ENCODE results near the gene CEP78. TPM values are rescaled to one million over a fixed set of nuclear protein-coding genes. Genes with fewer than 3 reads are reported as not detected.

Gene CEP78
- polyA plus RNA-seq, 2 donors = 5.2 to 5.3 TPM

DNA sequence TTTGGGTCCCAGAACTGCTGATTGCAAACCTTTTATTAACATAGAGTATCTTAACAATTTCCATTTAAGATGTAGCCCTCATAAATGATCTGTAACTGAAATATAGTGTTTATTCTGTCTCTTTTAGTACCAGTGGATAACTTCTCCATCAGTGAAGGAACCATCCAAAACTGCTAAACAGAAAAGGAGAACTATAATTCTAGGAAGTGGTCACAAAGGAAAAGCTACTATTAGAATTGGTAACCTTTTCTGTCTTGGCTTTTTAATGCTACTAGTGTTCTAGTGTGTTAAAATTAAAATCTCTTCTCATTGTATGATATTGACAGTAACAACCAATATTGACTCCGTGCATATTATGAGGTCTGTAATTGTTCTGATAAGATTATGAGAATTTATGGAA, 12.8 kb downstream of the CEP78 start:
- H3K27me3 ChIP-seq (ENCODE audit: control insufficient read depth in 1 of 2, insufficient read depth in 2 of 2, low read length in 2 of 2) = no peaks in the 10 kb centered on the region
- H3K27ac ChIP-seq (ENCODE audit: low read depth in 2 of 2, low read length in 1 of 2) = no peak overlapping the region
- H3K9me3 ChIP-seq (ENCODE audit: control insufficient read depth in 2 of 2, insufficient read depth in 1 of 2, low read depth in 1 of 2, low read length in 1 of 2) = no peaks in the 10 kb centered on the region
- no peaks in the 10 kb centered on the region for H3K36me3 ChIP-seq (ENCODE audit: control insufficient read depth in 2 of 2, insufficient read depth in 2 of 2, low read length in 1 of 2)
- no peak overlapping the region for H3K4me3 ChIP-seq (ENCODE audit: low read depth in 1 of 2, low read length in 2 of 2)
- 80 to 97% methylated on average over 1 of the region's 1 CpG for WGBS, 2 donors
- H3K4me1 ChIP-seq (ENCODE audit: control insufficient read depth in 2 of 2, insufficient read depth in 2 of 2, low read length in 1 of 2) = no peaks in the 10 kb centered on the region

DNA sequence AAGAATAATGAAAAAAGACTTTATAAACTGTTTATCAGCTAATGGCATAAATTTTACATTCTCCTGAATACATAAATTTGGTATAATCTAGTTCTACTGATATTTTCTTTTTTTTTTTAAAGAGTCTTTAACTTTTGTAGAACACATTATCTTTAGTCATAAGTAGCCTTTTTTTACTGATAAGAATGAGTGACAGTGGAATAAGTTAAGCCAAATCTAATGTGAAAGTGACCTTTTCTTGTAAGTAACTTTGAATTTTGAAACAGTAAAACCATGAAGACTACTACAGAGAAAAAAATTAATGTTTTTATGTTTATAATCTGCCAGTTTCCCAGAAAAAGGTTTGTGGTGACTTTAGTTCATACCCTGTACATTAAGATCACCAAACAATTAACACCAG, 13.7 kb downstream of the CEP78 start:
- no peaks in the 10 kb centered on the region for H3K9me3 ChIP-seq (ENCODE audit: control insufficient read depth in 2 of 2, insufficient read depth in 1 of 2, low read depth in 1 of 2, low read length in 1 of 2)
- no peak overlapping the region for H3K27ac ChIP-seq (ENCODE audit: low read depth in 2 of 2, low read length in 1 of 2)
- H3K27me3 ChIP-seq (ENCODE audit: control insufficient read depth in 1 of 2, insufficient read depth in 2 of 2, low read length in 2 of 2) = no peaks in the 10 kb centered on the region
- no peaks in the 10 kb centered on the region for H3K4me1 ChIP-seq (ENCODE audit: control insufficient read depth in 2 of 2, insufficient read depth in 2 of 2, low read length in 1 of 2)
- no peaks in the 10 kb centered on the region for H3K36me3 ChIP-seq (ENCODE audit: control insufficient read depth in 2 of 2, insufficient read depth in 2 of 2, low read length in 1 of 2)
- no peak overlapping the region for H3K4me3 ChIP-seq (ENCODE audit: low read depth in 1 of 2, low read length in 2 of 2)

DNA sequence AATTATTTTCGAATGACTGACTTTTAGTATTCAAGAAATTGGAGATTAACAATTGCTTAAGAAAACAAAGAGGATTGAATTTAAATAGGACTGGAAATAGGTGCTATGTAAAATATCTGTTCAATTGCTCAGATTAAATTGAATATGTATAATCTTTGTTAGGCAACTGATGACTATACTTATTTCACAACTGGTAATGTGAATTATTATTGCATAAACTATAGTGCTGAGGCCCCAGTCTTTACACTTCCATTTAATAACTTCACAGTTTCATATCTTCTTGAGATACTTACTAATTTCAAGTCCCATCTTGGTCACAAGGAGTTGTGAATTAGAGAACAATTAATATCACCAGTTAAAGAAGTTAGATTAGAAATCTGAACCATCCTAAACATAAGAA, 16.7 kb downstream of the CEP78 start:
- H3K4me3 ChIP-seq (ENCODE audit: low read depth in 1 of 2, low read length in 2 of 2) = no peak overlapping the region
- 93 to 98% methylated on average over 1 of the region's 1 CpG for WGBS, 2 donors
- H3K4me1 ChIP-seq (ENCODE audit: control insufficient read depth in 2 of 2, insufficient read depth in 2 of 2, low read length in 1 of 2) = no peaks in the 10 kb centered on the region
- H3K9me3 ChIP-seq (ENCODE audit: control insufficient read depth in 2 of 2, insufficient read depth in 1 of 2, low read depth in 1 of 2, low read length in 1 of 2) = no peaks in the 10 kb centered on the region
- no peak overlapping the region for H3K27ac ChIP-seq (ENCODE audit: low read depth in 2 of 2, low read length in 1 of 2)
- H3K36me3 ChIP-seq (ENCODE audit: control insufficient read depth in 2 of 2, insufficient read depth in 2 of 2, low read length in 1 of 2) = no peaks in the 10 kb centered on the region
- H3K27me3 ChIP-seq (ENCODE audit: control insufficient read depth in 1 of 2, insufficient read depth in 2 of 2, low read length in 2 of 2) = no peaks in the 10 kb centered on the region

DNA sequence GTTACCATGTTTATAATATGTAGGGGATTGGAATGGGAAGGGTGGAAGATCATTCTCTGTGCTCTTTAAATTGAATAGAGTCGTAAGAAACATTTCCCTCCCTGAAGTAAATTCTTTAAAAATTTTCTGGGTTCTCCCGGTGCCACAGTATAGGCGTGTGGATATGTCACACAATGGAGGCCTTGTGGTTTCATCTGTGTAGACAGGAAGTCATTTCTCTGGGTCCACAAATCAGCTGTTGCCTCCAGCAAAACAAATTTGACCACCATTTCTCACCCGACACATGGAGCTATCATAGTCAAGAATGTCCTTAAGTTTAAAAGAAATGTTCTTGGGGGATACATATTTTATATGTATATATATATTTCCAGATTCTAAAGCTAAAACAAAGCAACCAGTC, 17.4 kb downstream of the CEP78 start:
- no peaks in the 10 kb centered on the region for H3K4me1 ChIP-seq (ENCODE audit: control insufficient read depth in 2 of 2, insufficient read depth in 2 of 2, low read length in 1 of 2)
- no peak overlapping the region for H3K4me3 ChIP-seq (ENCODE audit: low read depth in 1 of 2, low read length in 2 of 2)
- H3K27ac ChIP-seq (ENCODE audit: low read depth in 2 of 2, low read length in 1 of 2) = no peak overlapping the region
- no peaks in the 10 kb centered on the region for H3K27me3 ChIP-seq (ENCODE audit: control insufficient read depth in 1 of 2, insufficient read depth in 2 of 2, low read length in 2 of 2)
- no peaks in the 10 kb centered on the region for H3K9me3 ChIP-seq (ENCODE audit: control insufficient read depth in 2 of 2, insufficient read depth in 1 of 2, low read depth in 1 of 2, low read length in 1 of 2)
- no peaks in the 10 kb centered on the region for H3K36me3 ChIP-seq (ENCODE audit: control insufficient read depth in 2 of 2, insufficient read depth in 2 of 2, low read length in 1 of 2)
- 81 to 86% methylated on average over 4 of the region's 4 CpGs for WGBS, 2 donors

DNA sequence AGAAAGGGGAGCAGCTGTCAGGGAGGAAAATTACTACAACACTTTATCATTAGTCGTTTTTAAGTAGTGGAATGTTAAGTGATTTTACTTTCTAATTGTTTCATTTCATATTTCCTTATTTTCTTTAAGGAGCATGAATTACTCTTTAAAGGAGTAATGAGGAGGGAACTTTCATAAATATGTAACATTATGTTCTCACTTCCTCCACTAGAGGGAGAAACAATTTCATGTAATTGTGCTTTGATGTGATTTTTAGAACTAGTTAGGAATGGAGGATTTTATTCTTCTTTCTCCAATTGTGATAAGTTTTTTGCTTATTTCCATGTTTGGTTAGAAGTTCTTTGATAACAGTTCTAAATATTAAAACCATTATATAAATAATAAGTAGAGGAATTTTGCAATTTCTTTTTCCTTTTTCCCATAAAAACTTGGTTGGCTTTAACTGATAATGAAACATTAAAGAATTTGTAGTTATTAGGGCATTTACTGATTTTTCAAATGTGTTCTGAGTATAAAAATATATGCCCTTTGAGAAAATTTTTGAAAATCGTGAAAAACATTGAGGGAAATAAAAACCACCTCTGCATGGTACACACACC, 25.6 kb downstream of the CEP78 start:
- Histone ChIP-seq H3K9me3 (ENCODE audit: control insufficient read depth in 2 of 2, insufficient read depth in 1 of 2, low read depth in 1 of 2, low read length in 1 of 2) (no peaks in the 10 kb centered on the region), H3K4me1 (ENCODE audit: control insufficient read depth in 2 of 2, insufficient read depth in 2 of 2, low read length in 1 of 2) (no peaks in the 10 kb centered on the region), H3K27ac (ENCODE audit: low read depth in 2 of 2, low read length in 1 of 2) (no peak overlapping the region), H3K27me3 (ENCODE audit: control insufficient read depth in 1 of 2, insufficient read depth in 2 of 2, low read length in 2 of 2) (no peaks in the 10 kb centered on the region), H3K36me3 (ENCODE audit: control insufficient read depth in 2 of 2, insufficient read depth in 2 of 2, low read length in 1 of 2) (peaks cover 0 to 2% of the 10 kb centered on the region in 2 donors), H3K4me3 (ENCODE audit: low read depth in 1 of 2, low read length in 2 of 2) (no peak overlapping the region)
- WGBS, 2 donors = 43 to 46% methylated on average over 2 of the region's 2 CpGs

DNA sequence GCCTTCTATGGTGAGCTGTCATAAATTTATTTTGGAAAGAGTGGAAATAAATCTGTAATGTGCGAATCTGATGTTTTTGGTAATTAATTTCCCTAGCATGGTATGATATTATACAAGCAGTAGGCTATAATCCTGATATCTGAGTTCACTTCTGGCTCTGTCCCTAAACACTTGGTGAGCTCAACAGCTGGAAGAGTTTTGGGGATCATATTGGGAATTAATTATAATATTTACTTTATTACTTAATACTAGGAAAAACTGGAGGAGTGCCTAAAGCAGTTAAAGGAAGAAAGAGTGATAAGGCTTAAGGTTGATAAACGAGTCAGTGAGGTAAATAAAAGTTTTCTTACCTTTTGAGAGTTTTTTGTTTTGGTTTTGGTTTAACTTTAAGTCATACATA, 26.8 kb downstream of the CEP78 start:
- H3K27me3 ChIP-seq (ENCODE audit: control insufficient read depth in 1 of 2, insufficient read depth in 2 of 2, low read length in 2 of 2) = no peaks in the 10 kb centered on the region
- H3K36me3 ChIP-seq (ENCODE audit: control insufficient read depth in 2 of 2, insufficient read depth in 2 of 2, low read length in 1 of 2) = peaks cover 0 to 3% of the 10 kb centered on the region in 2 donors
- no peak overlapping the region for H3K4me3 ChIP-seq (ENCODE audit: low read depth in 1 of 2, low read length in 2 of 2)
- 67 to 69% methylated on average over 2 of the region's 2 CpGs for WGBS, 2 donors
- no peaks in the 10 kb centered on the region for H3K9me3 ChIP-seq (ENCODE audit: control insufficient read depth in 2 of 2, insufficient read depth in 1 of 2, low read depth in 1 of 2, low read length in 1 of 2)
- H3K4me1 ChIP-seq (ENCODE audit: control insufficient read depth in 2 of 2, insufficient read depth in 2 of 2, low read length in 1 of 2) = no peaks in the 10 kb centered on the region
- no peak overlapping the region for H3K27ac ChIP-seq (ENCODE audit: low read depth in 2 of 2, low read length in 1 of 2)

DNA sequence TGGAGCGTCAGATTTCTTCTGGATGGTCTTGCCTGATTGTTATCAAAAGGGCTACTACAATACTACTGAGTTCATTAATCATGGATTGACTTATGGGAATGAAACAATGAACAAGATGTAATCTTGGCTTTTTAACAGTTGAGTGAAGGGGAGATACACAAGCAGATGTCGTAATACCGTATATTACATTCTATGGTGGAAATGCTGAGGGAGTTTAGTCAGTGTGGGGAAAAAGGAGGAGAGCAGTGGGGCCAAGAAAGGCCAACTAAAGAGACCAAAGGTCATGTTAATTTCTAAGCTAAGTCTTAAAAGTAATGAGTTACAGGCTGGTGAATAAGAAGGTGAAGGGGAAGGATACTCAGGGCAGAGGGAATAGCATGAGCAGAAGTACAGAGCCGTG, 32.0 kb downstream of the CEP78 start:
- H3K9me3 ChIP-seq (ENCODE audit: control insufficient read depth in 2 of 2, insufficient read depth in 1 of 2, low read depth in 1 of 2, low read length in 1 of 2) = no peaks in the 10 kb centered on the region
- H3K4me1 ChIP-seq (ENCODE audit: control insufficient read depth in 2 of 2, insufficient read depth in 2 of 2, low read length in 1 of 2) = no peaks in the 10 kb centered on the region
- peaks cover 0 to 4% of the 10 kb centered on the region in 2 donors for H3K36me3 ChIP-seq (ENCODE audit: control insufficient read depth in 2 of 2, insufficient read depth in 2 of 2, low read length in 1 of 2)
- no peaks in the 10 kb centered on the region for H3K27me3 ChIP-seq (ENCODE audit: control insufficient read depth in 1 of 2, insufficient read depth in 2 of 2, low read length in 2 of 2)
- H3K4me3 ChIP-seq (ENCODE audit: low read depth in 1 of 2, low read length in 2 of 2) = no peak overlapping the region
- WGBS, 2 donors = 94 to 98% methylated on average over 4 of the region's 4 CpGs
- H3K27ac ChIP-seq (ENCODE audit: low read depth in 2 of 2, low read length in 1 of 2) = no peak overlapping the region

DNA sequence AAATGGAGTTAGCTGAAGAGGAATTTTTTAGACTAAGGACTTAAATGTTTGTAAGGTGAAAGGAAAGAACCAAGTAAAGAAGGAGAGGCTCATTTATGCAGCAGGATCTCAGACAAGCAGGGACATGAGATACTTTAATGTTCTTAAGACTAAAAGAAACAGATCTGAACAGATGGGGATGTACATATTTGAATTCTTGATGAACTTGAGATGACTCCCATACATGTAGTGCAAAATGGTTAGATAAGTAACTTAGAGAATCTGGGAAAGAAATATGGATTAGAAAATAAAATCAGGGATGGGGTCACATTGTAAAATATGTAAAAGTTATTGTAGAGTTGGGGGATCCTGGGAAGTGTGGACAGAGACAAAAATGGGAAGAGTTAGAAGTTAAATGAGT, 33.9 kb downstream of the CEP78 start:
- H3K9me3 ChIP-seq (ENCODE audit: control insufficient read depth in 2 of 2, insufficient read depth in 1 of 2, low read depth in 1 of 2, low read length in 1 of 2) = no peaks in the 10 kb centered on the region
- no peaks in the 10 kb centered on the region for H3K27me3 ChIP-seq (ENCODE audit: control insufficient read depth in 1 of 2, insufficient read depth in 2 of 2, low read length in 2 of 2)
- H3K4me1 ChIP-seq (ENCODE audit: control insufficient read depth in 2 of 2, insufficient read depth in 2 of 2, low read length in 1 of 2) = no peaks in the 10 kb centered on the region
- peaks cover 0 to 4% of the 10 kb centered on the region in 2 donors for H3K36me3 ChIP-seq (ENCODE audit: control insufficient read depth in 2 of 2, insufficient read depth in 2 of 2, low read length in 1 of 2)
- no peak overlapping the region for H3K4me3 ChIP-seq (ENCODE audit: low read depth in 1 of 2, low read length in 2 of 2)
- H3K27ac ChIP-seq (ENCODE audit: low read depth in 2 of 2, low read length in 1 of 2) = no peak overlapping the region

DNA sequence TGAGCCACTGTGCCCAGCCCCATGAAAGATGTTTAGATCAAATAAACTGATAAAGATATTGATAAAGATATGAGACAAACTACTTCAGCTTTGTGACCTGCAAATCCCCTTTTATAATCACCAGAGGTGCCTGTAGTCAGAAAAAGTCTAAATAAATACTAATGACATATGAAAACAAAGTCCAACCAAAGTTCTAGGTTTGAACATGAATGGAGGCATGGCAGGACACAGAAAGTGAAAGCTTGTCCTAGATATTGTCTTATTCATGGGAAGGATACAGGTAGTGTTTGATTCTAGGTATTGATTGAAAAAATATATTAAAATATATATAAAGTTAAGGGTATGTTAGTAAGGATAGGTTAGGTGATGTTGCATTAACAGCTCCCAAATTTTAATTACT, 36.4 kb downstream of the CEP78 start:
- Histone ChIP-seq H3K27ac (ENCODE audit: low read depth in 2 of 2, low read length in 1 of 2) (no peak overlapping the region), H3K36me3 (ENCODE audit: control insufficient read depth in 2 of 2, insufficient read depth in 2 of 2, low read length in 1 of 2) (peaks cover 0 to 2% of the 10 kb centered on the region in 2 donors), H3K27me3 (ENCODE audit: control insufficient read depth in 1 of 2, insufficient read depth in 2 of 2, low read length in 2 of 2) (no peaks in the 10 kb centered on the region), H3K4me1 (ENCODE audit: control insufficient read depth in 2 of 2, insufficient read depth in 2 of 2, low read length in 1 of 2) (no peaks in the 10 kb centered on the region), H3K9me3 (ENCODE audit: control insufficient read depth in 2 of 2, insufficient read depth in 1 of 2, low read depth in 1 of 2, low read length in 1 of 2) (no peaks in the 10 kb centered on the region), H3K4me3 (ENCODE audit: low read depth in 1 of 2, low read length in 2 of 2) (no peak overlapping the region)

DNA sequence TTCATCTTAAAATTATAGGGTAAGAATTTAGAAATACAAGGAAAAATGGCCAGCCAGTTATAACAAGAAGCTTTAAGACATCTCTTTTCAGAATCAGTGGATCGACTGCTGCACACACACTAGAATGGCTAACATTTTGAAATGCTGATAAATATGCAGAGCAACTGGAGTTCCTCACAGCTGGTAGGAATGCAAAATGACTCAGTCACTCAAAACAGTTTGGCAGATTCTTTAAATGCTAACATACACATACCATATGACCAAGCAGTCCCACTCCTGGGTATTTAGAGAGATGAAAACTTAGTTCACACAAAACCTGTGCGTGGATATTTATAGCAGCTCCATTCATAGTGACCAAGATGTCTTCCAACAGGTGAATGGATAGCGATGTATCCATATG, 37.9 kb downstream of the CEP78 start:
- 97 to 98% methylated on average over 3 of the region's 3 CpGs for WGBS, 2 donors
- Histone ChIP-seq H3K36me3 (ENCODE audit: control insufficient read depth in 2 of 2, insufficient read depth in 2 of 2, low read length in 1 of 2) (no peaks in the 10 kb centered on the region), H3K4me3 (ENCODE audit: low read depth in 1 of 2, low read length in 2 of 2) (no peak overlapping the region), H3K27me3 (ENCODE audit: control insufficient read depth in 1 of 2, insufficient read depth in 2 of 2, low read length in 2 of 2) (no peaks in the 10 kb centered on the region), H3K4me1 (ENCODE audit: control insufficient read depth in 2 of 2, insufficient read depth in 2 of 2, low read length in 1 of 2) (no peaks in the 10 kb centered on the region), H3K9me3 (ENCODE audit: control insufficient read depth in 2 of 2, insufficient read depth in 1 of 2, low read depth in 1 of 2, low read length in 1 of 2) (no peaks in the 10 kb centered on the region), H3K27ac (ENCODE audit: low read depth in 2 of 2, low read length in 1 of 2) (no peak overlapping the region)

Data from esophagus (tissue), 2 donors.